HepG2 (cell line): ENCODE results near the gene APOBEC3H. TPM values are rescaled to one million over a fixed set of nuclear protein-coding genes. Genes with fewer than 3 reads are reported as not detected.

Experiments used
- ARID5B ChIP-seq: IDR thresholded peaks from 2 replicates; pipeline ENCODE4 v1.4.0; 2020; ENCODE audit warnings: mild to moderate bottlenecking, missing genetic modification reagents
- ARNT2 ChIP-seq: sonication (generic); formaldehyde crosslinking; IDR thresholded peaks from 2 replicates; pipeline ENCODE4 v1.8.0; 2022; ENCODE audit warnings: mild to moderate bottlenecking, low read depth, missing genetic modification reagents, moderate library complexity
- ATF1 ChIP-seq: IDR thresholded peaks from 2 replicates; pipeline ENCODE4 v1.6.1; 2016; ENCODE audit warnings: mild to moderate bottlenecking, control low read depth
- ATF7 ChIP-seq, 2 experiments: fragments of 450-650 bp in 1 of 2; sonication (generic) in 1 of 2; formaldehyde crosslinking in 1 of 2; IDR thresholded peaks; 2 replicates each; pipeline versions ENCODE4 v1.4.0 to v1.6.1; 2016 to 2020; ENCODE audit warnings: antibody characterized with exemption in 1 of 2, mild to moderate bottlenecking in 1 of 2, missing genetic modification reagents in 1 of 2
- ATRX ChIP-seq: sonication (generic); formaldehyde crosslinking; IDR thresholded peaks from 2 replicates; pipeline ENCODE4 v1.4.0; 2020; ENCODE audit warnings: missing genetic modification reagents, borderline replicate concordance
- CREM ChIP-seq, 2 experiments: sonication (generic) in 1 of 2; formaldehyde crosslinking in 1 of 2; IDR thresholded peaks; 2 replicates each; pipeline versions ENCODE4 v1.4.0 to v1.6.1; 2016 to 2020; ENCODE audit warnings: antibody characterized with exemption in 1 of 2, mild to moderate bottlenecking in 1 of 2, missing genetic modification reagents in 1 of 2
- ERF ChIP-seq: IDR thresholded peaks from 2 replicates; pipeline ENCODE4 v1.6.1; 2018; ENCODE audit warnings: missing biosample characterization, missing genetic modification reagents
- ETV5 ChIP-seq: IDR thresholded peaks from 2 replicates; pipeline ENCODE4 v1.6.1; 2018; ENCODE audit warnings: missing biosample characterization, missing genetic modification reagents, inconsistent platforms, borderline replicate concordance
- EZH2 ChIP-seq: conservative IDR thresholded peaks from 2 replicates; pipeline ENCODE4 v1.6.1; 2012; ENCODE audit warnings: mild to moderate bottlenecking, low read depth, low read length, moderate library complexity
- FOXP1 ChIP-seq, 2 experiments: fragments of 450-650 bp in 1 of 2; IDR thresholded peaks; 2 replicates each; pipeline ENCODE4 v1.6.1; 2017 to 2018; ENCODE audit warnings: antibody characterized with exemption in 1 of 2
- GABPB1 ChIP-seq: IDR thresholded peaks from 2 replicates; pipeline ENCODE4 v1.6.1; 2016; ENCODE audit warnings: mild to moderate bottlenecking, missing genetic modification reagents, moderate library complexity, missing compliant biosample characterization
- GATAD1 ChIP-seq: IDR thresholded peaks from 2 replicates; pipeline ENCODE4 v1.6.1; 2016; ENCODE audit warnings: missing genetic modification reagents, missing compliant biosample characterization
- KMT2A ChIP-seq: sonication (generic); formaldehyde crosslinking; IDR thresholded peaks from 2 replicates; pipeline ENCODE4 v1.4.0; 2020; ENCODE audit warnings: missing genetic modification reagents
- NCOR1 ChIP-seq: fragments of 200-600 bp; sonication (generic); IDR thresholded peaks from 2 replicates; pipeline ENCODE4 v1.7.0; 2017; ENCODE audit warnings: antibody characterized with exemption, low read length, borderline replicate concordance
- NFRKB ChIP-seq: fragments of 450-650 bp; IDR thresholded peaks from 2 replicates; pipeline ENCODE4 v1.6.1; 2017
- NR2F6 ChIP-seq, 2 experiments: IDR thresholded peaks; 2 replicates each; pipeline ENCODE4 v1.6.1; 2016; ENCODE audit warnings: antibody characterized with exemption in 1 of 2, mild to moderate bottlenecking in 1 of 2
- SUZ12 ChIP-seq: fragments of 150-350 bp; IDR thresholded peaks from 2 replicates; pipeline ENCODE4 v1.6.1; 2014; ENCODE audit warnings: low read depth, low read length
- TAF15 ChIP-seq: fragments of 200-400 bp; formaldehyde crosslinking; IDR thresholded peaks from one replicate; pipeline ENCODE4 v1.6.1; 2018; ENCODE audit warnings: mild to moderate bottlenecking, low read depth, low read length; ENCODE audit not compliant: poor library complexity, severe bottlenecking
- ZFP90 ChIP-seq: sonication (generic); formaldehyde crosslinking; IDR thresholded peaks from 2 replicates; pipeline ENCODE4 v1.8.0; 2022; ENCODE audit warnings: missing genetic modification reagents, mild to moderate bottlenecking, inconsistent platforms, borderline replicate concordance
- ZMYM3 ChIP-seq: sonication (generic); formaldehyde crosslinking; IDR thresholded peaks from 2 replicates; pipeline ENCODE4 v1.5.1; 2020; ENCODE audit warnings: mild to moderate bottlenecking, missing genetic modification reagents
- ZMYM4 ChIP-seq: sonication (generic); formaldehyde crosslinking; IDR thresholded peaks from 2 replicates; pipeline ENCODE4 v1.8.1; 2023; ENCODE audit warnings: mild to moderate bottlenecking, missing genetic modification reagents
- ZNF143 ChIP-seq: sonication (generic); formaldehyde crosslinking; IDR thresholded peaks from 2 replicates; pipeline ENCODE4 v1.4.0; 2020; ENCODE audit warnings: missing genetic modification reagents
- ZNF597 ChIP-seq: sonication (generic); formaldehyde crosslinking; IDR thresholded peaks from 2 replicates; pipeline ENCODE4 v1.5.0; 2020; ENCODE audit warnings: missing genetic modification reagents
- ZNF737 ChIP-seq: sonication (generic); formaldehyde crosslinking; IDR thresholded peaks from 2 replicates; pipeline ENCODE4 v1.5.0; 2020; ENCODE audit warnings: missing genetic modification reagents, mild to moderate bottlenecking, borderline replicate concordance
- polyA plus RNA-seq, 8 experiments: library from polyadenylated mRNA; depleted of rRNA in 3 of 8; stranded (reverse) in 7 of 8; unstranded in 1 of 8; fragments of >200 nt; fragmentation: Illumina TruSeq in 4 of 8; extraction: Trizol in 4 of 8; gene quantifications; 2 replicates each; pipeline versions ENCODE4 v1.2.1 to v1.2.3, GENCODE V29; 2011 to 2016; ENCODE audit warnings: low read depth in 4 of 8, missing spikeins in 1 of 8, mixed read lengths in 1 of 8; ENCODE audit not compliant: insufficient read depth in 1 of 8
- total RNA-seq, 5 experiments: library from RNA; depleted of rRNA; stranded (reverse); fragments of >200 nt; fragmentation: Illumina TruSeq; extraction: Trizol; gene quantifications; 2 replicates each; pipeline ENCODE4 v1.2.3, GENCODE V29; 2016; ENCODE audit warnings: low read depth in 1 of 5

APOBEC3H gene
- total and polyA plus RNA-seq, 2 of the 13 experiments (the other 11 are each of a cell fraction or from before 2014, with no cell fraction given) = 0.18 to 0.31 TPM

GRCh38 chr22:39129081-39129480 is 32.0 kb downstream of the APOBEC3H start (continued):
- TF ChIP-seq CREM (IDR thresholded peaks at IDR 0.05) = no peak
- TF ChIP-seq CREM (CRISPR knock-in tag; IDR thresholded peaks at IDR 0.05) = no peak
- no peak for TF ChIP-seq ZNF597 (CRISPR knock-in tag)
- TF ChIP-seq NFRKB = no peak
- TF ChIP-seq GABPB1 (CRISPR knock-in tag) = no peak
- no peak for TF ChIP-seq TAF15
- peak; percentile 39 for TF ChIP-seq ARID5B (CRISPR knock-in tag)
- TF ChIP-seq SUZ12 = no peak
- no peak for TF ChIP-seq ATF7 (IDR thresholded peaks at IDR 0.05)
- TF ChIP-seq ATF7 (CRISPR knock-in tag; IDR thresholded peaks at IDR 0.05) = no peak
- TF ChIP-seq ZNF737 (CRISPR knock-in tag) = no peak
- no peak for TF ChIP-seq KMT2A (CRISPR knock-in tag)
- TF ChIP-seq ERF (CRISPR knock-in tag) = peak; percentile 29; the same call in 1 of the 2 replicates
- TF ChIP-seq EZH2 = no peak
- TF ChIP-seq ATF1 (CRISPR knock-in tag) = no peak
- no peak for TF ChIP-seq ZNF143 (CRISPR knock-in tag)
- TF ChIP-seq ZFP90 (CRISPR knock-in tag) = no peak
- TF ChIP-seq ATRX (CRISPR knock-in tag) = no peak
- 0 out of 2 replicates have a peak, but pooled peaks have one; percentile 21 for TF ChIP-seq GATAD1 (CRISPR knock-in tag)
- 0 out of 2 replicates have a peak, but pooled peaks have one; percentile 20 for TF ChIP-seq ZMYM4
- TF ChIP-seq FOXP1 (IDR thresholded peaks at IDR 0.05) = no peak
- TF ChIP-seq FOXP1 (CRISPR knock-in tag; IDR thresholded peaks at IDR 0.05) = no peak
- 0 out of 2 replicates have a peak, but pooled peaks have one; percentile 47 for TF ChIP-seq NCOR1
- peak; percentile 19; the same call in 1 of the 2 replicates for TF ChIP-seq ETV5 (CRISPR knock-in tag)
- TF ChIP-seq NR2F6 (IDR thresholded peaks at IDR 0.05) = no peak
- TF ChIP-seq NR2F6 (CRISPR knock-in tag; IDR thresholded peaks at IDR 0.05) = peak; percentile 58; the same call in 1 of the 2 replicates
- no peak for TF ChIP-seq ZMYM3 (CRISPR knock-in tag)
- TF ChIP-seq ARNT2 (CRISPR knock-in tag) = no peak
